Measurements from ENCODE around the gene LHCGR.

Gene LHCGR

DNA sequence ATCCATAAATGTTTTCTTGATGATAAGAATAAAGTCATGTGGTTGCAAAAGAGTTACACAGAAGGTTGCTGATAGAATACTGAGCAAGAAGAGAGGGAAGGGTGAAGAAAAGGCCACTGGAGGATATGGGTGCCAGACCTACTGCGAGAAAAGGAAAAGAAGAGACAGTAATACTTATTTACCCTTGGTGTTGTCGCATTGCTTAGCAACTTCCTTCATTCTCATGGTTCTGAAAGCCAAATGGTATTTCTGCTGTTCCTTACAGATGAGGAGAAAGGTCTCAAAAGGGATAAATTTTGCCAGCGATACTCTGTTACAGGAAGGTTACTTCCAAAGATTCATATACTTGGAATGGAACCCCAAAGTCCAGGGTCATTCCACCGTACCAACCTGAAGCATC is 62.5 kb downstream of the LHCGR start:
- no peak overlapping the region for H3K4me3 ChIP-seq (replicated peaks; ENCODE audit: low read depth, low read length)
- DNase-seq (ENCODE audit: extremely low read depth, low read depth), result no peak
- TF ChIP-seq, protein P1, sequence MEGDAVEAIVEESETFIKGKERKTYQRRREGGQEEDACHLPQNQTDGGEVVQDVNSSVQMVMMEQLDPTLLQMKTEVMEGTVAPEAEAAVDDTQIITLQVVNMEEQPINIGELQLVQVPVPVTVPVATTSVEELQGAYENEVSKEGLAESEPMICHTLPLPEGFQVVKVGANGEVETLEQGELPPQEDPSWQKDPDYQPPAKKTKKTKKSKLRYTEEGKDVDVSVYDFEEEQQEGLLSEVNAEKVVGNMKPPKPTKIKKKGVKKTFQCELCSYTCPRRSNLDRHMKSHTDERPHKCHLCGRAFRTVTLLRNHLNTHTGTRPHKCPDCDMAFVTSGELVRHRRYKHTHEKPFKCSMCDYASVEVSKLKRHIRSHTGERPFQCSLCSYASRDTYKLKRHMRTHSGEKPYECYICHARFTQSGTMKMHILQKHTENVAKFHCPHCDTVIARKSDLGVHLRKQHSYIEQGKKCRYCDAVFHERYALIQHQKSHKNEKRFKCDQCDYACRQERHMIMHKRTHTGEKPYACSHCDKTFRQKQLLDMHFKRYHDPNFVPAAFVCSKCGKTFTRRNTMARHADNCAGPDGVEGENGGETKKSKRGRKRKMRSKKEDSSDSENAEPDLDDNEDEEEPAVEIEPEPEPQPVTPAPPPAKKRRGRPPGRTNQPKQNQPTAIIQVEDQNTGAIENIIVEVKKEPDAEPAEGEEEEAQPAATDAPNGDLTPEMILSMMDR (IDR thresholded peaks at IDR 0.05; ENCODE audit: low read depth, low read length, missing control alignments), result no peak

DNA sequence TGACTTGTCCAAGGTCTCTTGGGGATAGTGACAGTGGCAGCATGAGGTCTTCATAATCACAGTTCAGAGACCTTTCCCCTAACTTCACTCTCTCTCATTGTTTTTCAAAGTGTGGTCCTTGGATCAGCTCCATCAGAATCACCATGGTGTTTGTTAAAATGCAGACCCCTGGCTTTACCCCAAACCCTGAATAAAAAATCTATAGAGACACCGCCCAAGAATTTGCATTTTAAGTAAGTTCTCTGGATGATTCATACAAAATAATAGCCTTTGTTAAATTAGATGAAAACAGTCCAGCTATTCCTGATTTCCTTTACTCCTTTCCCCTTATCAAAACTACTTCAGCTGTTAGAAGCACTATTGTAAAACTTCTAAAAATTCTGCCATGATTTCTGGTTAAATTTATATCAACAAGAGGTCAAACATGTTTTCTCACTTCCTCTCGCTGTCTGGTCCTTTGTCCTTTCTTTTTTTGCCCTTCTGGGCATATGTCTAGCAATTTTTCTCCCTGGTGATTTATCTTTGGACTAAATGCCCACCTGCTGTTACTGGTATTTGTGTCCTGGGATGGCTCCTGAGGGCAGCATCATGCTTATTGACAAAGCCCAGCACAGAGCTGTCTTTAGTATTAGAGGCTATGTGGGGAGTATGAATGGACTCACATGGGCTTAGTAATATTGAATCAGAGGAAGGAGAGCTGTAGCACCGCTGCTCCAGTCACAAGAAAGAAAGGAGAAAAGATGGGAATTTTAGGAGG is 63.4 kb downstream of the LHCGR start:
- no peak overlapping the region for H3K4me3 ChIP-seq (replicated peaks; ENCODE audit: low read depth, low read length)
- TF ChIP-seq, protein P1 (IDR thresholded peaks at IDR 0.05; ENCODE audit: low read depth, low read length, missing control alignments), result no peak
- no peak for DNase-seq (ENCODE audit: extremely low read depth, low read depth)

DNA sequence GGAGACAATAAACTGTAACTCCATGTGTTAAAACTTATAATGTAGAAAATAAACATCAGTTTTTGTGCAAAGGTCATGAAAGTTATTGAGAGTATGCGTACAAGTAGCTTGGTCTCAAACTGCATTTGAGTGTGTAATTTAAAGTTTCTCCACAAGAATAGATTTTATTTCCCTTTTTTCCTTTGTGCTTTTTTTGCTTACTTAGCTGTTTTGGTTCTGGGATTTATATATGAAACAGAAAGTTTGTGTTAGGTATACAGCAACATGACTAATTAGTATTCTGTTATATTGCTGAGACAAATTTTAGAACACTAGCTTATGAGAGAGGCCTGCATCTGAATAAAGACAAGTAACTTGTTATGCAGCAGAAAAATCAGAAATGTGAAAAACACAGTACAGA is 70.4 kb downstream of the LHCGR start:
- TF ChIP-seq, protein P1 (IDR thresholded peaks at IDR 0.05; ENCODE audit: low read depth, low read length, missing control alignments), result no peak
- no peak overlapping the region for H3K4me3 ChIP-seq (replicated peaks; ENCODE audit: low read depth, low read length)
- DNase-seq (ENCODE audit: extremely low read depth, low read depth), result no peak

DNA sequence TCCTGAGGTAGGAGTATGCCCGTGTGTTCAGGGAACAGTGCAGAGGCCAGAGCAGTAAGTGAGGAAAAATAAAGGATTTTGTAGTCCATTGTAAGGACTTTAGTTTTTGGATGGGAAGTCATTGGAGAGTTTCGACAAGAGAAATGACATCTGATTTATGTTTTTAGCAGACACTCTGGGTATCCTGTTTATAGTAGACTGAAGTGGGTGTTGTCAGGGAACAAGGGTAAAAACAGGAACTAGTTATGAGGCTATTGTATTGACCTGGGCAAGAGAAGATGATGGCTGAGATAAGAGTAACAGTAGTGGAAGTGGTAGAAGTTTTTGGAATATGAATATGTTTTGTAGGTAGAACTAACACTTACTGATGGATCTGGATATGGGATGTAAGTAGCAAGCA is 78.1 kb downstream of the LHCGR start:
- no peak for DNase-seq (ENCODE audit: extremely low read depth, low read depth)
- no peak overlapping the region for H3K4me3 ChIP-seq (replicated peaks; ENCODE audit: low read depth, low read length)
- TF ChIP-seq, protein P1 (IDR thresholded peaks at IDR 0.05; ENCODE audit: low read depth, low read length, missing control alignments), result no peak

DNA sequence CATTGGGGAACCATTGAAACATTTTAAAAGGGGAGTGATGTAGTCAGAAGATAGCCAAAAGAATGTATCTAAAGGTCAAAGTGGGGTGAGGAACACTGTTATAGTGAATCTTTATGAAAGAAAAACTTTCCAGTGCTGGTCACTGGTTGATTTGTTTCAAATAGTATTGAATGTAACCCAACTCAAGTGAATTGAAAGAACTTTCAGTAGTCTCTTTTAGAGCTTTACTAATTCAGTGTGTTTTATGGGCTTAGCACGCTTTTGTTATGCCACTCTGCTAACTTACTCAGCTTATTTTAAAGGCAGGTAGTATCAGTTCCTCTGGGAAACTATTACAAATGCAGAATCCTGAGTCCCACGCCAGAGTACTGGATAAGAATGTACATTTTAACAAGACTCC is 80.6 kb downstream of the LHCGR start:
- TF ChIP-seq, protein P1 (IDR thresholded peaks at IDR 0.05; ENCODE audit: low read depth, low read length, missing control alignments), result no peak
- no peak for DNase-seq (ENCODE audit: extremely low read depth, low read depth)
- no peak overlapping the region for H3K4me3 ChIP-seq (replicated peaks; ENCODE audit: low read depth, low read length)

DNA sequence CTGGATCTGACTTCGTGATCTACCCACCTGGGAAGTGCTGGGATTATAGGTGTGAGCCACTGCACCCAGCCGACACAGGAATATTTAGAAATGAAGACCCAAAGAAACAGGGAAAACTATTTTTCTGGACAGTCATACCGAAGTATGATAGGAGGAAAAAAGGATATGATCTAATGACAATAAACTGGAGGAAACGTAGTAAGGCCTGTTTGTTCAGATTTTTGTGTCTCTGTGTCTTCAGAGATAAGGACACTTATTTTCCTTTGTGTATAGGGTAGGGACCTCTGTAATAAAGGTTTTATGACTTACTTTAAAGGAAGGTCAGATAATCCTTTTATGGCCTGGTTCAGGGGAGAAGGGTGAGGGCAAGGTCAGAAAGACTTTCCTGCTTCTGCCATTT is 81.9 kb downstream of the LHCGR start:
- no peak for DNase-seq (ENCODE audit: extremely low read depth, low read depth)
- TF ChIP-seq, protein P1 (IDR thresholded peaks at IDR 0.05; ENCODE audit: low read depth, low read length, missing control alignments), result no peak
- no peak overlapping the region for H3K4me3 ChIP-seq (replicated peaks; ENCODE audit: low read depth, low read length)

DNA sequence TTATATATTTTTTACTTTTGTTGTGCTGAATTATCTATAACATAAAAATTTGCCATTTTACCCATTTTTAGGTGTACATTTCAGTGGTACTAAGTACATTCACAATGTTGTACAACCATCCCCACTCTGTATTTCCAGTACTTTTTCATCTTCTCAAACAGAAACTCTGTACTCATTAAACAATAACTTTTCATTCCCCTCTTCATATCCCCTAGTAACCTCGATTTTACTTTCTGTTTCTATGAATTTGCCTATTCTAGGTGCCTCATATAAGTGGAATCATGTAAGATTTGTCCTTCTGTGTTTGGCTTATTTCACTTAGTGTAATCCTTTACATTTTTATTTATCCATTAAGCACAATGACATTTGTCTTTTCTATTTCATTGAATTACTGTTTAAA is 86.5 kb downstream of the LHCGR start:
- no peak for DNase-seq (ENCODE audit: extremely low read depth, low read depth)

More for the DNA sequence above, 86.5 kb downstream of the LHCGR start:
- H3K4me3 ChIP-seq (replicated peaks; ENCODE audit: low read depth, low read length), result no peak overlapping the region
- TF ChIP-seq, protein P1 (IDR thresholded peaks at IDR 0.05; ENCODE audit: low read depth, low read length, missing control alignments), result no peak
